ENCODE measurements around the gene PCDH10.
"Not testable (repeated sequence)": the region's sequence is repeated elsewhere in the genome, so short reads cannot be mapped to it uniquely, and the experiment has no call there.

PCDH10 gene

GRCh38 chr4:133188433-133189146, 39.5 kb downstream of the PCDH10 start:
- DNase-seq (ENCODE audit: low read depth, low spot score), result peak; percentile 17
- in situ Hi-C loops (cut with HindIII; ENCODE audit: low sequenced_read_pairs), result no loop called here

GRCh38 chr4:133189147-133189517, 40.0 kb downstream of the PCDH10 start:
- no peak for DNase-seq (ENCODE audit: low read depth, low spot score)
- no peak overlapping the region for H3K4me3 ChIP-seq (ENCODE audit: low read depth, low read length)
- no peak for TF ChIP-seq CTCF (IDR thresholded peaks at IDR 0.05; ENCODE audit: low read depth, low read length)
- in situ Hi-C loops (cut with HindIII; ENCODE audit: low sequenced_read_pairs), result no loop called here

More at GRCh38 chr4:133188433-133189146, 39.5 kb downstream of the PCDH10 start:
- no peak for TF ChIP-seq CTCF (IDR thresholded peaks at IDR 0.05; ENCODE audit: low read depth, low read length)
- H3K4me3 ChIP-seq (ENCODE audit: low read depth, low read length), result no peak overlapping the region

GRCh38 chr4:133190098-133190497, 41.0 kb downstream of the PCDH10 start:
- TF ChIP-seq CTCF (IDR thresholded peaks at IDR 0.05; ENCODE audit: low read depth, low read length), result no peak
- no peak for DNase-seq (ENCODE audit: low read depth, low spot score)
- no peak overlapping the region for H3K4me3 ChIP-seq (ENCODE audit: low read depth, low read length)
- in situ Hi-C loops (cut with HindIII; ENCODE audit: low sequenced_read_pairs), result no loop called here

GRCh38 chr4:133208694-133209285, 59.7 kb downstream of the PCDH10 start:
- in situ Hi-C loops (cut with HindIII; ENCODE audit: low sequenced_read_pairs), result no loop called here
- H3K4me3 ChIP-seq (ENCODE audit: low read depth, low read length), result no peak overlapping the region
- no peak for DNase-seq (ENCODE audit: low read depth, low spot score)
- TF ChIP-seq CTCF (IDR thresholded peaks at IDR 0.05; ENCODE audit: low read depth, low read length), result no peak

GRCh38 chr4:133233922-133234321, 84.8 kb downstream of the PCDH10 start:
- DNase-seq (ENCODE audit: low read depth, low spot score), result no peak
- no peak for TF ChIP-seq CTCF (IDR thresholded peaks at IDR 0.05; ENCODE audit: low read depth, low read length)
- no peak overlapping the region for H3K4me3 ChIP-seq (ENCODE audit: low read depth, low read length)
- in situ Hi-C loops (cut with HindIII; ENCODE audit: low sequenced_read_pairs), result no loop called here

- H3K4me3 ChIP-seq (ENCODE audit: low read depth, low read length); in situ Hi-C loops (cut with HindIII; ENCODE audit: low sequenced_read_pairs); DNase-seq (ENCODE audit: low read depth, low spot score): not testable (repeated sequence)
Measured at GRCh38 chr4:133240451-133240850, 91.4 kb downstream of the PCDH10 start.

All from astrocyte of the spinal cord (primary cell).